HK-2 (cell line): Measurements from ENCODE around the gene SPRYD4.

Experiments
- DNase-seq: peaks from one replicate; pipeline ENCODE4 v3.0.0-alpha.2; 2018; ENCODE audit not compliant: unreplicated experiment

Gene SPRYD4

DNA sequence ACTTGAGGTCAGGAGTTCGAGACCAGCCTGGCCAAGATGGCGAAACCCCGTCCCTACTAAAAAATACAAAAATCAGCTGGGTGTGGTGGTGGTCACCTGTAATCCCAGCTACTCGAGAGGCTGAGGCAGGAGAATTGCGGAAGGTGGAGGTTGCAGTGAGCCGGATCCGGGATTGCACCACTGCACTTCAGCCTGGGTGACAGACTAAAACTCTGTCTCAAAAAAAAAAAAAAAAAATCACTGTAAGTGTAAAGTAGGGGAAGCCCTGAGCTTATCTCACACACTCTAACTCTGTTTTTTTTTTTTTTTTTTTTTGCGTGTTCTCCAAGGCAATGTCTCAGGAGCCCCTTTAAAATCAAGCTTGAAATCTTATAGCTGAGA lies 52.8 kb downstream of the SPRYD4 start:
- DNase-seq = no peak

DNA sequence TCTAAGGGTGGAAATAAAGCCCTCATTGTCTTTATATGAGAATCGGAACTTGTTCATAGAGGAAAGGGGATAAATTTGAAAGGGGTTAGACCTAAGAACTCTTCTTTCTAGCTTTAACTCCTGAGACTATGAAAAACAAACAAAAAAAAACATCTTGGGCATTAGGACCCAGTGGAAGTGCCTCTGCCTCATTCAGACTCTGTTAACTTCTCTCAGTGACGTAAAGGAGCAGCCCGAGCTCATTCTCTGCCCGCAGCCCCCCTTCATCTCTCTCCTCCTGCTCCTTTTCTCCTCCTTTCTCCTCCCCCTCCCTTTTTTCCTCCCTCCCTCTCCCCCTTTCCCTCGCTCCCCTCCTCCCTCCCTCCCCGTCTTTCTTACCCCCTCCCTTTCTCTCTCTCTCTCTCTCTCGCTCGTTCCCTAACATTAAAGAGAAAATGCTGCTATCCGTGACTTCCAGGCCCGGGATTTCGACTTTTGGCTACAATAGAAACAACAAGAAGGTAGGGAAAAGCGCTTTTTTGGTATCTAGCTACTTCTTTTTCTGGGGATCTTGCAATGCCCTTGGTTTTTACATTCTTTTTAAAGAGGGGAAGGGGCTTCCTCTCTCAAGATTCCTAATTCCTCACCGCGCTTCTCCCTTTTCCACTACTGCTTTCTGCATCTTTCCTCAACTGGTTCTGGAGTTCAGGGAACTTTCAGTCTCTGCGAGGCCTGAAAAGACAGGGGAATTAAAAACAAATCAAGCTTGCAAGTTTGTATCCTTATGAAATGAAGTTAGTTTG lies 53.4 kb downstream of the SPRYD4 start, which contains the start of gene RBMS2:
Gene RBMS2 (plus strand): TSS at position 231 of the 782 bp plus-strand sequence. CDS start 204 bp downstream, at position 435.
- DNase-seq = peak; percentile 75

DNA sequence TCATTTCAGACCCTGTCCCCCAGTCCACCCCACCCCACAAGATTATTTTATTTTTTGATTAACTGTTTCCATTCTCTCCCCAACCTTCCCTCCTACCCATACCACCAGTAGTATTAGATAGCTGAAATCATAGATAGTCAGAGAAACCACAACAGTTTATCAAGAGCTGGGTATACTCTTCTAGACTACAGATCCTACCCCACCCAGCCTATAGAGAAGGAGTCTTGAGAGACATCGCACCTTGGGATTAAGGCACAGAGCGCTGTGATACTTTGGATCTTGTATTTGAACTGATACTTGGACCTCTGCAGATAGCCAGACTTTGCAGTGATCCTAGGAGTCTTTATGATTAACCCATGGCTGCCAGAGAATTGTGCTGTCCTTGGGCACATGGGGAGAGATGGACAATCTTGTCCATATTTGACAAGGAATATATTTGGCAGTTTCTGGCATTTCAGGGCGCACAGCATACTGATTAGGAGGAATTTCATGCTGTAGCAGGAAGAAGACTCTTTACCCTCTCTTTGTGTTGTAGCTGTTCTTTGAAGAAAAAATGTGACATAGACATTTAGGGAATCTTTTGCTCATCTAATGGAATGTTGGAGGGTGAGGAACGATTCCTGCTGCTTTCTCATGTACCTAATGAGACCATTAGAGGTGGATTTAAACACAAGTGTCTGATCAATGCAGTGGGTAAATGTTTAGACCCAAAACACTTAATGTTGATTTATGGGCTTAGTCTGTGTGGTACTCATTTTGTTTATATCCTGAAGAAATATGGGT lies 54.2 kb downstream of the SPRYD4 start:
- DNase-seq = peak; percentile 30

DNA sequence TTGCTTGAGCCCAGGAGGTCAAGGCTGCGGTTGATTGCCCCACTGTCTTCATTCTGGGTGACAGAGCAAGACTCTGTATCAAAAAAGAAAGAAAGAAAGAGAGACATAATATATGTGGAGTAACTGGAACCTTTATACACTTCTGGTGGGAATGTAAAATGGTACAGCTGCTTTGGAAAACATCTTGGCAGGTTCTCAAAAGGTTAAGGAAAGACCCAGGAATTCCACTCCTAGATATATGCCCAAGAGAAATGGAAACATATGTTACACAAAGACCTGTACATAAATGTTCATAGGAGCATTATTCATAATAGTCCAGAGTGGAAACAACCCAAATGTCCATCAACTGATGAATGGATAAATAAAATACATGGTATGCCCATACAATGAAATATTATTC lies 60.5 kb downstream of the SPRYD4 start:
- no peak for DNase-seq
